HG02678 (cell line): ENCODE measurements around the gene HSFX3.
"Not testable (repeated sequence)": the region's sequence is repeated elsewhere in the genome, so short reads cannot be mapped to it uniquely, and the experiment has no call there.

Experiments used
- ATAC-seq: cut with Tn5 transposase; IDR thresholded peaks from one replicate; pipeline ENCODE4 v1.9.1; 2021; ENCODE audit warnings: mild to moderate bottlenecking, moderate library complexity; ENCODE audit not compliant: unreplicated experiment

Gene HSFX3

DNA sequence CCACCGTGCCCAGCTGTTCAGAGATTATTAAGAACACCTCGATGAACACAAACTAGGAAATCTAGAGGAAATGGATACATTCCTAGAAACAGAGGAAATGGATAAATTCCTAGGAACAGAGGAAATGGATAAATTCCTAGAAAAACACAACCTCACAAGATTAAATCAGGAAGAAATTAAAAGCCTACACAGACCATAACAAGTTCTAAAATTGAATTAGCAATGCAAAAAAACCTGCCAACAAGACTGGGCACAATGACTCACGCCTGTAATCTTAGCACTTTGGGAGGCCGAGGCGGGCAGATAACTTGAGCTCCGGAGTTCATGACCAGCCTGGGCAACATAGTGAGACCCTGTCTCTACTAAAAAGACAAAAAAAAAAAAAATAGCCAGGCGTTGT, 31.5 kb downstream of the HSFX3 start:
- ATAC-seq, result no peak

DNA sequence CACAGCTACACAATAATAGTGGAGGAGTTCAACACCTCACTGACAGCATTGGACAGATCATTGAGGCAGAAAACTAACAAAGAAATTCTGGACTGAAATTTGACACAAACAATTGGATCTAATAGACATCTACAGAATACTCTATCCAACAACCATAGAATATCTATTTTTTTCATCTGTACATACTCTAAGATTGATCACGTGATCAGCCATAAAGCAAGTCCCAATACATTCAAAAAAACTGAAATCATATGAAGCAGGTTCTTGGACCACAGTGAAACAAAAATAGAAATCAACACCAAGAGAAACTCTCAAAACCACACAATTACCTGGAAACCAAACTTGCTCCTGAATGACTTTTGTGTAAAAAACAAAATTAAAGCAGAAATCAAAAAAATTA, 32.4 kb downstream of the HSFX3 start:
- ATAC-seq, result no peak

DNA sequence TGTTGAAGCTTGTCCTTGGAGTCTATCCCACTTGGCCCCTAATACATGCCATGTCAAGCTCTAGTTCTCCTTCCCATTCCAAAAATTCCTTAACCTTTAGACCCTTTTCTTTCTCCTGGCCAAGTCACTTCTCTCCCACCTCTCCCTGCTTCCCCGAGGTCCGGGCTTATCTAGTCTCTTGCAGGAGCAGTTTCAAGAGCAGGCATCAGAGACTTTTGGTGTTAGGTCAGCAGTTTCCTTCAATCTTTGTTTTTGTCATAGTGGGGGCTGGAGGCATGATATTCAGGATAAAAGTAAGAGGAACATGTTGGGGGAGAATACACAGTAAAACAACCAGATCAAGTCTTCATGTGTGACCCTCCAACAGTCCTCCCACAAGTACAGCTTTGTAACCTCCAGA, 33.1 kb downstream of the HSFX3 start:
- ATAC-seq, result no peak

DNA sequence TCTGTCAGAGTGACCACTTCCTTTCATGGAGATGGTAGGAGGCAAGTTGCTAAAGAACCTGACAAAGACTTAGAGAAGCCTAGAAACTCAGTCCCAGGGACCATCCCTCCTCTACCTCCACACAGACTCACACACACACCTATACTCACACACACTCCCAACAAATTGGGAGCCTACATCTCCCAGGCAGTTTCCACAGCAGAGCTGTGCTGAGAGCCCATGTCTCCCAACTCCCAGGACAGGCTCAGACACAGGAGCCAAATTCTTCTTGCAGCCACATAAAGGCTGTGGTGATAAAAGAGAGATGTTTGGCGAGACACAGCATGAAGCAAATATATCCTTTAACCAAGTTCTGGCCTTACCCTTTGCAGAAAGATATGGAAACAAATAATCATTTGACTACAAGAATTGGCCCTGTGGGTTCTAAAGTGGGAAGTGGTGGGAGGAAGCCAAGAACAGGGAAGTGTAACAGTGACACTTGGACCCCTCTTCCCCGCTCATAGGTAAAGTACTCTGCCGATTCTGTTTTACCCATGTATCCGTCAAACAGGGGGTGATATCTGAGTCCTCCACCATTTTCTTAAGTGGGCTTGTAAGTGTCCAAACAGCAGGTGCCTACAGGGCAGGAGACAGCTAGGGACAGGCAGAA, 33.6 kb downstream of the HSFX3 start:
- no peak for ATAC-seq

DNA sequence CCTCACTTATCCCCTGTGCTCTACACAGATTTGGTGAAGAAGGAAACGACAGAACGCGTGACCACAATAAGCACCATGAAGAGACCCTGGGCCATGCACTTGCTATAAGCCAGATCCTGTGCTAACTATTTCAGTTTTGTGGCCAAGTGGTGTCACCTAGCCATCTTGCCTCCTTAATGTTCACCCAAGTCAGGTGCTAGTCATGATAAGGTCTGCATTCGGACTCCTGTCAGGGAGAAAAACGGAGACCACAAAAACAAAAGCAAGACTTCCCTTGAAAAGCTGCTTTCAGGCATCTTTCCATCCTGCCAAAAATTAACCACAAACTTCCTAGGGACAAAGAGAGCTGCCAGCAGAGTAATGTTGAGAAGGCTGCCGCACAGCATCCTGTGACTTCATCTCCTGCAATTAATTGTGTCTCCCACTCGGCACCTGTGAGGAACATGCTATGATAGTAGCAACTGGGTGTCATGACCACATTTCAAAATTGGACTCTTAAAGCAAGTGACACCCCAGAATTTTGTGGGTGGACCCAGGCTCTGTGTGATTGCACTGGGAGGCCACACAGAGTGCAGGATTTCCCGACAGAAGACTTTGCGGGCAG, 35.8 kb downstream of the HSFX3 start:
- ATAC-seq, result no peak

DNA sequence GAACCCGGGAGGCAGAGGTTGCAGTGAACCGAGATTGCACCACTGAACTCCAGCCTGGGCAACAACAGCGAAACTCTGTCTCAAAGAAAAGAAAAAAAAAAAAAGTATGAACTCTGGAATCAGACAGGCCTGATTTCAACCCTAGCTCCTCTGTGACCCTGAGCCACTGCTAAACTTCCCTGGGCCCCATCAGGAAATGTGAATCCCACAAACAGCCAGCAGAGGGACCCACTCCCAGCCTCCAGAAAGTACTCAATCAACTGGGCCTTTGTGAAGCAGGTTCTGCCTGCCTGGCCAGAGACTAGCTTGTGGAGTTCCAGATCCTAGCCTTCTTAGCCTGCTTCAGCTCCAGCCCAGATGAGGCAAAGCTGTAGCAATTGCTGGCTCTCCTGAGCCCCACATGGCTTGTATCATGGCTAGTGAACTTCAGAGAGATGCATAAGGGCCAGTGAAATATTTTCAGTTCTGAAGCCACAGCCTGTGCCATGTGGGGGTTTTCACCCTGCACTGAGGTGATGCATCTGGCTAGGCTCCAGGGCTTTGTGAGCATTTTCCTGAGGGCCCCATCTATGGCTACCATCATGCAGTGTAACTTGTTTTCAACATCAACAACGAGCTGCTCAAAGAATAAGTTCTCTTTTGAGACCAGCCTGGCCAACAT, 37.4 kb downstream of the HSFX3 start:
- ATAC-seq, result peak; percentile 79

DNA sequence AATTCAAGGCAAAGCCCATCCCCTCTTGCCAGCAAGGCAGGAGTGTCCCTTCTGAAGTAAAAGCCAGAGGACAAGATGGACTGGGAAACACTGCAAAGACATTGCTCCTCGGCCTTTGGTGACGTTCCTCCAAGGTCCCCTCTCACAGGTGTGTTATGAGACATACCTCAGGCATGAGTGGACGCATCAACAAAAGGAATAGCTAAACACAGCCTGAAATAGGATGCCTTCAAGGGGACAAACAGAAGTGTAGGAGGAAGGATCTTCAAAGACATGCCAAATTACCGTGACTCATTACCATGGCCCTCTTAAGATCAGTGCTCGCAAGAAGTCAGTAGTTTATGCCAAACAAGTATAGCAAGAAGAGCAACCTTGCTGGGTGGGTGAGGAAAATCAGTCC, 38.6 kb downstream of the HSFX3 start:
- no peak for ATAC-seq

DNA sequence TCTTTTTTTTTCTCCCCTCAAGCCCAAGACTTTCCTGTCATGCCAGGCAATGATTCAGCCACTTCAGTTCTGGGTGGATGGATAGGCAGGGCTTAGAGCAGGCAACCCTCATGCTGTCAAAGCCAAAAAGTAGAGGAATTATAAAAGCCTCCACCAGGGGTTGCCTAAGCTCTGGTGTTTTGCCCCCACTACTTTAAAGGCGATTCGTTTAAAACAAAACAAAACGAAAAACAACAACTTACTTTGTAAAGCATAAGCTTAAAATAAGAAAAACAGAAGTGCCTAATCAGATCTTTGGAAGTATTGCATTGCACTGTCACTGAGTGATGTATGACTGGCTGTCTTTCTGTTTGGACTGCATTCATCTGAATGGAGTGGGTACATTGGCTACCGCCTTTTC, 39.3 kb downstream of the HSFX3 start:
- ATAC-seq, result no peak

DNA sequence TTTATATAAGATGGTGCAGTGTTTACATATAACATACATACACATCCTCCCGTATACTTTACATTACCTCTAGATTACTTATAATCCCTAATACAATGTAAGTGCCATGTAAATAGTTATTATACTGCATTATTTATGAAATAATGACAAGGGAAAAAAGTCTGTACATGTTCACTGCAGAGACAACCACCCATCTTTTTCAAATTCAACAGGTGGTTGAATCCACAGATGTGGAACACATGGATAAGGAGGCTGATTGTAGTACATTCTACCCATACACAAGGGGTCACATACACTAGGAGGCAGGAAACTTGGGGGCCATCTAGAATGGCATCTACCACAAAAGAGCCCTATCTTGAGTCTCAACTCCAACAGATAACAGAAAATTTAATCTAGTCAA, 41.3 kb downstream of the HSFX3 start:
- ATAC-seq, result no peak

DNA sequence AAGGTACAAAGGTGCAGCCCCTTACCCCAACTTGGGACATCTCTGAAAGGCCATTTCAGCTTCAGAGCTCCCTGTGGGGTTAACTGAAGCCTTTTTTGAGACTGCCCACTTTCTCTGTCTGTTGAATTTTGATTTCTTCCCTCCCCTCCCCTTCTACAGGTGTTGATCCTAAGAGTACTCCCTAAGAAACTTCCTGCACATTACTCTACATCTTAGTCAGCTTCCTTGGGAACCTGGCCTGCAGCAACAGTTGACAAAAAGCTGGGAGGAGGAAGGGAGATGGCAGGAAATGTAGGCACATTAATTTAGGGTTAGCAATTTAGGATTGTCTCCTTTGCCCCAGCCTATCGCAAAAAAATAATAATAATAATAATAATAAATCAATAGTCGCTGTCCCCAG, 43.4 kb downstream of the HSFX3 start:
- no peak for ATAC-seq

DNA sequence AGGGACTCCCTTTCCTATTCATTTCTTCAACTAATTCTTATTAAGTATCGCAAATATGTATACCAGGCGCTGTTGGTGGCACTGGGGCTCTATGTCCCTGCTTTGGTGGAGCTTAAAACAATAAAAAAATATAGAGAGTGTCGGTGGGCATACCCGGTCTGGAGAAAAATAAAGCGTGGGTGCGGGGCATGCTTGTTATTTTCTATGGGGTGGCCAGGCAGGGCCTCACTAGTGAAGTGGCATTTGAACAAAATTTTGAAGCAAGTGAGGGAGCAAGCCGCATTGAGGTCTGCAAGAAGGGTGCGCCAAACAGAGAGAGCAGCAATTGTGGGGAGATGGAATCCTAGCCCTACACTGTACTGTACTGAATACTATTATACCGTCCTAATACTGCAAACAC, 44.1 kb downstream of the HSFX3 start:
- ATAC-seq, result no peak

DNA sequence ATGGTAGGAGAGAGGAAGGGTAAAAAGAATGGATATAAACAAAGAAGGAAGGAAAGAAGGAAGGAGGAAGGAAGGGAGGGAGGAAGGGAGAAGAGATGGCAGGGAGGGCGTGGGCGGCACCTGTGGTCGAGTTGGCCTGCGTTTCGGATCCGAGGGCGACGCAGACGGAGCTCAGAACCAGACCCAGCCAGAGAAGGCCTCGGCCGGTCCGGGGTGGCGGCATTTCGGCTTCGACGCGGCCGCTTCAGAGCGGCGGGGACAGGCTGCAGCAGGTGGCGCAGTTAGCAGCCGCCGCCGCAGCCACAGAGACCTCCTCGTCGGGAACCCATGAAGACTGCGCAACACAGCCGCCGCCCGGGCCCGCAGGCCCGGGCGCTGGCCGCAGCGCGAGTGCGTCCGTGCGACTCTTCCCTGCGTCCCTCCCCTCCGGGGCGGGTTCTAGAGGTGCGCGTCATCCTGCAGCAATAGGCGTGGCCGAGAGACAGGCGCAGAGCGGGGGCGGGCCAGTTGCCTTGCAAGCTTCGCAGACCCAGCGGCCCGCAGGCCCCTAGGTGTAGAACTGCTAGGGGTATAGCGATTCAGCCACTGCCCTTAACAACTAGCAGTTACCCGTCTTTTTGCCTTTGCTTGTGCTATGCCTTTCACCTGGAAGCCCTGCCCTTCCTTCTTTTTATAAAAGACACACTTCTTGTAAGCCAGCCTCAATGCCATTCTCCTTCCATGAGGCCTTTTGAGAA, 44.6 kb downstream of the HSFX3 start, which contains the start of gene IDS:
TSS of gene IDS (minus strand) at position 392 of the 737 bp plus-strand sequence. CDS start at position 223, 169 bp downstream.
- ATAC-seq, result peak; percentile 79

DNA sequence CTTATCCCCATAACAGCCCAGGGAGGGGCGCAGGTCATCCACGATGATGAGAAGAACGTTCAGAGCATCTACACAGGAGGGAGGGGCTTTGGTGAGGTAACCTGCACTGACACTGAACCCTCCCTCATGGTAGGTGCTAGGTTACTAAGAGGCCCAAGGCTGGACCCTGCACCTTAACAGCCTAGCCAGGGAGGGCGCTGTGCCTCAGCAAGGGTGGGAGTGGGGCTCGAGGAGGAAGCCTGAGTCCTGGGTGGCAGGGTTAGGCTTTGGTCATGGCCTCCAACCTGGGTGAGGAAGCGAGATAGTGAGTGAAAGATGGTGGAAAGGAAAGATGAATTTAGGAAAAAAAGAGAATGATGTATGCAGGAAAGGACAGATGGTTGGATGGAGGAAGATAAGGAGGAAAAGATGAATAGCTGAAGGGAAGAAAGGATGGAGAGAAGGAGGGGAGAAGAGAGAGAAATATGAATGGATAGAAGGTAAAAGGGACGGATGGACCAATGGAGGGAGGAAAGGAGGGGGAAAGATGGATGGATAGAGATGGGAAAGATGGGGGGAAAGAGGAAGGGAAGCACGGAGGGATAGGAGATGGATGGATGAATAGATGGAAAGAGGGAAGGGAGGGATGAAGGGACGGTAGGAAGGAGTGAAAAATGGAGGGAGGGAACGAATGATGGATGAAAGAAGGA, 45.4 kb downstream of the HSFX3 start:
- ATAC-seq, result peak; percentile 37

DNA sequence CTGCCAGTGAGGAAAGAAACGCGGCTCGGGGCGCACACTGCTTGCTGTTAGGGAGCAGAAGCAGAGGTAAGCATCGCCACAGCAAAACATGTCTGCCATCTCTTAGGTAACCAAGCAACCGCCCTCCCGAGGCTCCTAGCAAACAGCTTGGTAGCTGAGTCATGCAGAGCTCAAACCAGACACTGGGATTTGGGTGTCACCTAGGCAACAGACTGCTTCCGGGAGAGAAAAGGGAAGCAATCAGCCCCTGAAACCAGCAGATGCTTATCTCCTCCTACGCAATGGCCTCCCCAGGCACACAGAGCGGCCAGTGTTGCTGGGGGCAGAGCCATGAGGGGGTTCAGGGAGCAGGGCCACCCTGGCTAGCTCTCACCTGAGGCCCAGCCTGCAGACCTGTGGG, 46.3 kb downstream of the HSFX3 start:
- ATAC-seq, result peak; percentile 54

DNA sequence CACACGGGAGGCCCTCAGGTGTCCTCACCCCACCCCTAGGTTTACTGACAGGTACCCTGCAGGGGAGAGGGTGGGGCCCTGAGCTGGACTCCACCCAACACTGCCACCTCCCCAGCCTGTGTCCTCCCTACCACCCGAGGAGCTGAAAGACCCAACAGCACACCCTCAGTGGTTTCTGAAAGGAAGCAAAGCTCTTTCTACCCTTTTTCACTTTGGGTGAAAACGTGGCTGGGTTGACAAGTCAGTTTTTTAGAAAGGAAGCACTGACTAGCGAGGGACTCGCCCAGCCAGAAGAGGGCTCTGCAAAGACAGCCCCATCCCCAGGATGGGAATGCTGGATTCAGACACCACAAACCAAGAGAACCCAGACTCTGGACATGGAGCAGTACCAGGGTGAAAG, 46.8 kb downstream of the HSFX3 start:
- not testable (repeated sequence) for ATAC-seq

DNA sequence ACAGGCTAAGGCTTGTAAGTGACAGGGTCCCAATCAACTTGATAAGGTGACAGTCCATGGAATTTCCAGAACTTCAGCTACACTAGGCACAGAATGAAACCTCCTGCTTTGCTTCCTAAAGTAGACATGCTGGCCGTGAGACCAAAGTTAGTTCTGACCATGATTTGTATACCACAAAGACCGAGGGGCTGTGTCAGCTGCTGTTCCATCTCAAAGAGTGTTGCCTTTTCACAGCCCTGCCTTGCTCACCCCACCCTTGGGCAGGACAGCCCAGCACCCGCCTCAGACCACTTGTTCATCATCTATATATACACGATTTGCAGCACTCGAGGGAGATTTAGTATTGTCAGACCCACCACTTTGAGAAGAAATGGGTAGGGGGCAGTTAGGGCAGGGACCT, 50.0 kb downstream of the HSFX3 start:
- no peak for ATAC-seq

DNA sequence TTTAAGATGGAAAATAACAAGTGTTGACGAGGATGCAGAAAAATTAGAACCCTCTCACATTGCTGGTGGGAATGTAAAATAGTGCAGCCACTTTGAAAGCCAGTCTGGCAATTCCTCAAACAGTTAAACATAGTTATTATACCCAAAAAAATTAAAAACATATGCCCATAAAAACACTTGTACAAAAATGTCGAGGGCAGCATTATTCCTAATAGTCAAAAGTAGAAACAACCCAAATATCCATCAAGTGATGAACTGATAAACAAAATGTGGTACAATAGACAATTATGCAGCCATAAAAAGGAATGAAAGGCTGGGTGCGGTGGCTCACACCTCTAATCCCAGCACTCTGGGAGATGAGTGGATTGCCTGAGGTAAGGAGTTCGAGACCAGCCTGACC, 51.0 kb downstream of the HSFX3 start:
- ATAC-seq, result no peak
